ENCODE data around the gene PIGZ. TPM values are rescaled to one million over a fixed set of nuclear protein-coding genes. Genes with fewer than 3 reads are reported as not detected.

Gene PIGZ
- total and polyA plus RNA-seq, 2 experiments from 2014 or later, result 18.0 to 32.6 TPM

DNA sequence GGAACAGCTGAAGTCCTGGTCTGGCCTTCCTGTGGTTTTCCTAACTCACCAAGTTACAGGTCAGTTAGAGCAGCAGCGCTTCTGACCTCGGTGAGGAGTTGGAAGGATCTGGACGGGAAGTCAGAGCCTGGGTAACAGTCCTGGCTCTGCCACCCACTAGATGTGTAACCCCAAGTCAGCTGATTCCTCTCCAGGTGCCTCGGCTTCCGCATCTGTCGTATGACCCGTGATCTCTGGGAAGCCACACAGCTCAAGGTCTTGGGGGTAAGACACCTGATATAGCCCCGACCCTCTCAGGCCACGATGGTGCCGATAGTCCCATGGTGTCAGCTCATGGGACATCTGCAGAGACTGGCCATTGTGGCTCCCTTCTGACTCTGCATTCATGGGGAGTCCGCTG is 8.3 kb upstream of the PIGZ start:
- H3K9me2 ChIP-seq (replicated peaks; ENCODE audit: insufficient read depth), result no peaks in the 10 kb centered on the region
- H4K20me1 ChIP-seq (ENCODE audit: insufficient read depth, poor library complexity, severe bottlenecking), result no peaks in the 10 kb centered on the region
- H3K79me2 ChIP-seq, result no peaks in the 10 kb centered on the region
- no peak overlapping the region for H2AFZ ChIP-seq
- H3K36me3 ChIP-seq (replicated peaks; ENCODE audit: insufficient read depth, low read depth), result no peaks in the 10 kb centered on the region
- H3K4me2 ChIP-seq, result no peak overlapping the region
- H3K4me3 ChIP-seq, result no peak overlapping the region
- no peaks in the 10 kb centered on the region for H3K9me3 ChIP-seq (ENCODE audit: low read depth)
- no peak for TF ChIP-seq EZH2 (IDR thresholded peaks at IDR 0.05; ENCODE audit: borderline replicate concordance)
- TF ChIP-seq, protein P1, sequence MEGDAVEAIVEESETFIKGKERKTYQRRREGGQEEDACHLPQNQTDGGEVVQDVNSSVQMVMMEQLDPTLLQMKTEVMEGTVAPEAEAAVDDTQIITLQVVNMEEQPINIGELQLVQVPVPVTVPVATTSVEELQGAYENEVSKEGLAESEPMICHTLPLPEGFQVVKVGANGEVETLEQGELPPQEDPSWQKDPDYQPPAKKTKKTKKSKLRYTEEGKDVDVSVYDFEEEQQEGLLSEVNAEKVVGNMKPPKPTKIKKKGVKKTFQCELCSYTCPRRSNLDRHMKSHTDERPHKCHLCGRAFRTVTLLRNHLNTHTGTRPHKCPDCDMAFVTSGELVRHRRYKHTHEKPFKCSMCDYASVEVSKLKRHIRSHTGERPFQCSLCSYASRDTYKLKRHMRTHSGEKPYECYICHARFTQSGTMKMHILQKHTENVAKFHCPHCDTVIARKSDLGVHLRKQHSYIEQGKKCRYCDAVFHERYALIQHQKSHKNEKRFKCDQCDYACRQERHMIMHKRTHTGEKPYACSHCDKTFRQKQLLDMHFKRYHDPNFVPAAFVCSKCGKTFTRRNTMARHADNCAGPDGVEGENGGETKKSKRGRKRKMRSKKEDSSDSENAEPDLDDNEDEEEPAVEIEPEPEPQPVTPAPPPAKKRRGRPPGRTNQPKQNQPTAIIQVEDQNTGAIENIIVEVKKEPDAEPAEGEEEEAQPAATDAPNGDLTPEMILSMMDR (IDR thresholded peaks at IDR 0.05; ENCODE audit: poor library complexity), result no peak
- no peak for TF ChIP-seq EZH2phosphoT487 (IDR thresholded peaks at IDR 0.05; ENCODE audit: low read depth, severe bottlenecking, unreplicated experiment)
- H3K27me3 ChIP-seq, result no peaks in the 10 kb centered on the region
- no peak overlapping the region for H3K27ac ChIP-seq
- peaks cover 3% of the 10 kb centered on the region for H3K4me1 ChIP-seq (ENCODE audit: insufficient read depth)
- WGBS (ENCODE audit: low lambda C conversion rate, missing lambda C conversion rate), result 90% methylated on average over 11 of the region's 11 CpGs
- DNase-seq (ENCODE audit: low spot score), result no peak

DNA sequence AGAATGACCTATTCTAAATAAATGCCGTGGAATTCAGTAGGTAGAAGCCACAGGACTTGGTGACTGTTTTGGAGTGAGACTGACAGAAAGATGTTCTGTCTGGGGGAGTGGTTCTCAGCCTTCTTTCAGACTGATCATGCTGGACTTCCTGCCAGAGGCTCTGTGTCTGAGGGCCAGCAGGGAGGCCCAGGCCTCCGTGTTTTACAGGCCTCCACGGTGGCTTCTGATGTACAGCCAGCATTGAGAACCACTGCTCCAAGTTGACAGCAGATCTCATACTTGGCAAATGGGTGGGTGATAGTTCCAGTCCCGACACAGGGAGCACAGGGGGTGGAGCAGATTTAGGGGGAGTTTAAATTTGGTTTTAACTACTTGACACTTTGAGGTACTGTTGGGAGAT is 6.7 kb upstream of the PIGZ start:
- Histone ChIP-seq H3K4me2 (no peak overlapping the region), H3K27me3 (no peaks in the 10 kb centered on the region), H3K9me3 (ENCODE audit: low read depth) (no peaks in the 10 kb centered on the region), H3K36me3 (replicated peaks; ENCODE audit: insufficient read depth, low read depth) (no peaks in the 10 kb centered on the region), H3K79me2 (no peaks in the 10 kb centered on the region), H4K20me1 (ENCODE audit: insufficient read depth, poor library complexity, severe bottlenecking) (no peaks in the 10 kb centered on the region), H2AFZ (no peak overlapping the region), H3K4me3 (no peak overlapping the region), H3K27ac (no peak overlapping the region), H3K4me1 (ENCODE audit: insufficient read depth) (peaks cover 3% of the 10 kb centered on the region), H3K9me2 (replicated peaks; ENCODE audit: insufficient read depth) (no peaks in the 10 kb centered on the region)
- TF ChIP-seq EZH2 (IDR thresholded peaks at IDR 0.05; ENCODE audit: borderline replicate concordance), result no peak
- no peak for TF ChIP-seq EZH2phosphoT487 (IDR thresholded peaks at IDR 0.05; ENCODE audit: low read depth, severe bottlenecking, unreplicated experiment)
- TF ChIP-seq, protein P1 (IDR thresholded peaks at IDR 0.05; ENCODE audit: poor library complexity), result no peak
- no peak for DNase-seq (ENCODE audit: low spot score)
- WGBS (ENCODE audit: low lambda C conversion rate, missing lambda C conversion rate), result 73% methylated on average over 4 of the region's 4 CpGs

DNA sequence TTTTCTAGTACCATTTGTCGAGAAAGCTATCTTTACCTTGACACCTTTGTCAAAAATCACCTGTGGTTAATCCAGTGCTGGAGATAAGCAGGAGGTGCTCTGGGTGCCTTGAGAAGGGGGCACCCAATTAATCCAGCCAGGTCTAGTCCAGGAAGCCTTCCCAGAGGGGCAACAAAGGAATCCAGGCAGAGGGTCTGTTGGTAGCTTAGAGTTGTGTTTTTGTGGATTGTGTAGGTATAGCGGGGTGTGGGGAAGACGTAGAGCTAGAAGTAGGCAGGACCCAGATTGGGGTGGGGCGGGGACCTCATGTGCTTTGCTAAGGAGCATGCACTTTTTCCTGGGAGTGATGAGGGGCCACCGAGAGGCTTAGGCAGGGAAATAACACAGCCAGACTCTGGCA is 6.0 kb upstream of the PIGZ start:
- Histone ChIP-seq H3K4me1 (ENCODE audit: insufficient read depth) (no peaks in the 10 kb centered on the region), H3K9me3 (ENCODE audit: low read depth) (no peaks in the 10 kb centered on the region), H3K4me2 (no peak overlapping the region), H3K79me2 (no peaks in the 10 kb centered on the region), H3K9me2 (replicated peaks; ENCODE audit: insufficient read depth) (no peaks in the 10 kb centered on the region), H2AFZ (no peak overlapping the region), H3K27me3 (no peaks in the 10 kb centered on the region), H3K27ac (no peak overlapping the region), H4K20me1 (ENCODE audit: insufficient read depth, poor library complexity, severe bottlenecking) (no peaks in the 10 kb centered on the region), H3K4me3 (no peak overlapping the region), H3K36me3 (replicated peaks; ENCODE audit: insufficient read depth, low read depth) (no peaks in the 10 kb centered on the region)
- no peak for DNase-seq (ENCODE audit: low spot score)
- TF ChIP-seq, protein P1 (IDR thresholded peaks at IDR 0.05; ENCODE audit: poor library complexity), result no peak
- TF ChIP-seq EZH2phosphoT487 (IDR thresholded peaks at IDR 0.05; ENCODE audit: low read depth, severe bottlenecking, unreplicated experiment) (no peak), EZH2 (IDR thresholded peaks at IDR 0.05; ENCODE audit: borderline replicate concordance) (no peak)
- 71% methylated on average over 5 of the region's 5 CpGs for WGBS (ENCODE audit: low lambda C conversion rate, missing lambda C conversion rate)

All from hepatocyte (in vitro differentiated cells).